Measurements from ENCODE around the gene ABCG5. TPM values are rescaled to one million over a fixed set of nuclear protein-coding genes. Genes with fewer than 3 reads are reported as not detected.
A peak's percentile ranks its signal among the peaks of the same experiment; 100 is the strongest.

ABCG5 gene
- total RNA-seq, 2 donors from 2014 or later: not detected

GRCh38 chr2:43787895-43788294, 50.7 kb downstream of the ABCG5 start:
- Mint-ChIP-seq H3K36me3 (ENCODE audit: low read depth) (no peaks in the 10 kb centered on the region), H3K4me1 (no peaks in the 10 kb centered on the region), H3K27me3 (no peaks in the 10 kb centered on the region), H3K4me3 (no peak overlapping the region), H3K27ac (no peak overlapping the region)
- DNase-seq (no peak), ATAC-seq (no peak)
- no peaks in the 10 kb centered on the region for H3K9me3 ChIP-seq (ENCODE audit: control insufficient read depth, low read length, poor library complexity, severe bottlenecking)

- peaks cover 12% of the 10 kb centered on the region for H3K36me3 Mint-ChIP-seq (ENCODE audit: low read depth)
- no peak overlapping the region for H3K4me3 Mint-ChIP-seq
- no peak for ATAC-seq
- DNase-seq: no peak
- H3K27ac Mint-ChIP-seq: no peak overlapping the region
- peaks cover 11% of the 10 kb centered on the region for H3K4me1 Mint-ChIP-seq
- no peaks in the 10 kb centered on the region for H3K27me3 Mint-ChIP-seq
- H3K9me3 ChIP-seq (ENCODE audit: control insufficient read depth, low read length, poor library complexity, severe bottlenecking): no peaks in the 10 kb centered on the region
These were observed 60.4 kb downstream of the ABCG5 start for GRCh38 chr2:43778233-43778632.

- Mint-ChIP-seq H3K4me3 (no peak overlapping the region), H3K27ac (no peak overlapping the region), H3K4me1 (peaks cover 11% of the 10 kb centered on the region), H3K36me3 (ENCODE audit: low read depth) (peaks cover 12% of the 10 kb centered on the region), H3K27me3 (no peaks in the 10 kb centered on the region)
- DNase-seq (no peak), ATAC-seq (no peak)
- no peaks in the 10 kb centered on the region for H3K9me3 ChIP-seq (ENCODE audit: control insufficient read depth, low read length, poor library complexity, severe bottlenecking)
These were observed 61.2 kb downstream of the ABCG5 start for GRCh38 chr2:43777306-43777926.

GRCh38 chr2:43776324-43776723, 62.3 kb downstream of the ABCG5 start:
- peaks cover 14% of the 10 kb centered on the region for H3K36me3 Mint-ChIP-seq (ENCODE audit: low read depth)
- DNase-seq (no peak), ATAC-seq (no peak)
- H3K27ac Mint-ChIP-seq: no peak overlapping the region
- peaks cover 11% of the 10 kb centered on the region for H3K4me1 Mint-ChIP-seq
- H3K27me3 Mint-ChIP-seq: peaks cover 8% of the 10 kb centered on the region
- H3K4me3 Mint-ChIP-seq: no peak overlapping the region
- no peaks in the 10 kb centered on the region for H3K9me3 ChIP-seq (ENCODE audit: control insufficient read depth, low read length, poor library complexity, severe bottlenecking)

GRCh38 chr2:43774617-43775016, 64.0 kb downstream of the ABCG5 start:
- peak overlapping the region; percentile 98 for H3K4me3 Mint-ChIP-seq
- no peaks in the 10 kb centered on the region for H3K9me3 ChIP-seq (ENCODE audit: control insufficient read depth, low read length, poor library complexity, severe bottlenecking)
- ATAC-seq: no peak
- H3K36me3 Mint-ChIP-seq (ENCODE audit: low read depth): peaks cover 7% of the 10 kb centered on the region
- peak overlapping the region; percentile 97 for H3K27ac Mint-ChIP-seq
- no peak for DNase-seq
- H3K4me1 Mint-ChIP-seq: peaks cover 11% of the 10 kb centered on the region
- H3K27me3 Mint-ChIP-seq: peaks cover 14% of the 10 kb centered on the region

- peaks cover 11% of the 10 kb centered on the region for H3K4me1 Mint-ChIP-seq
- ATAC-seq (peak; percentile 100), DNase-seq (peak; percentile 40 to 55 (median 43))
- peaks cover 5% of the 10 kb centered on the region for H3K36me3 Mint-ChIP-seq (ENCODE audit: low read depth)
- H3K27me3 Mint-ChIP-seq: peaks cover 17% of the 10 kb centered on the region
- H3K9me3 ChIP-seq (ENCODE audit: control insufficient read depth, low read length, poor library complexity, severe bottlenecking): no peaks in the 10 kb centered on the region
- H3K4me3 Mint-ChIP-seq: peak within 1 kb of the TSS; percentile 98
- peak within 1 kb of the TSS; percentile 97 for H3K27ac Mint-ChIP-seq
These were observed 64.6 kb downstream of the ABCG5 start, which contains the start of gene DYNC2LI1 for GRCh38 chr2:43773876-43774613. DYNC2LI1 (plus strand) TSS chr2:43774039; CDS start chr2:43774139, 100 bp downstream.

- no peak overlapping the region for H3K27ac Mint-ChIP-seq
- no peak overlapping the region for H3K4me3 Mint-ChIP-seq
- no peaks in the 10 kb centered on the region for H3K9me3 ChIP-seq (ENCODE audit: control insufficient read depth, low read length, poor library complexity, severe bottlenecking)
- no peak for ATAC-seq
- H3K36me3 Mint-ChIP-seq (ENCODE audit: low read depth): no peaks in the 10 kb centered on the region
- no peak for DNase-seq
- no peaks in the 10 kb centered on the region for H3K4me1 Mint-ChIP-seq
- peaks cover 15% of the 10 kb centered on the region for H3K27me3 Mint-ChIP-seq
These were observed 72.6 kb downstream of the ABCG5 start for GRCh38 chr2:43766006-43766405.

- Mint-ChIP-seq H3K36me3 (ENCODE audit: low read depth) (no peaks in the 10 kb centered on the region), H3K4me1 (no peaks in the 10 kb centered on the region), H3K27ac (no peak overlapping the region), H3K4me3 (no peak overlapping the region), H3K27me3 (peaks cover 9% of the 10 kb centered on the region)
- H3K9me3 ChIP-seq (ENCODE audit: control insufficient read depth, low read length, poor library complexity, severe bottlenecking): no peaks in the 10 kb centered on the region
- no peak for DNase-seq
- no peak for ATAC-seq
These were observed 74.4 kb downstream of the ABCG5 start for GRCh38 chr2:43764086-43764705.

- DNase-seq (no peak), ATAC-seq (no peak)
- no peaks in the 10 kb centered on the region for H3K36me3 Mint-ChIP-seq (ENCODE audit: low read depth)
- peaks cover 5% of the 10 kb centered on the region for H3K27me3 Mint-ChIP-seq
- H3K4me3 Mint-ChIP-seq: no peak overlapping the region
- H3K9me3 ChIP-seq (ENCODE audit: control insufficient read depth, low read length, poor library complexity, severe bottlenecking): no peaks in the 10 kb centered on the region
- H3K27ac Mint-ChIP-seq: no peak overlapping the region
- no peaks in the 10 kb centered on the region for H3K4me1 Mint-ChIP-seq
These were observed 75.5 kb downstream of the ABCG5 start for GRCh38 chr2:43763091-43763490.

Other genes starting within 250 kb of the ABCG5 start
- 10 to 100 TPM; 40.1 to 41.0 TPM for gene THADA, start 242.8 kb downstream of the ABCG5 start, total RNA-seq
- under 1 TPM in 1 of 2 donors, not detected in 1; 0.75 TPM for gene PLEKHH2, start 201.6 kb downstream of the ABCG5 start, total RNA-seq
- gene C1GALT1C1L, start 162.4 kb downstream of the ABCG5 start, total RNA-seq: not detected
- gene DYNC2LI1, start 64.8 kb downstream of the ABCG5 start, total RNA-seq: 1 to 10 TPM; 2.8 to 4.7 TPM
- not detected for gene ABCG8, start 132 bp upstream of the ABCG5 start, total RNA-seq
- 10 to 100 TPM; 59.8 to 60.7 TPM for gene LRPPRC, start 157.2 kb upstream of the ABCG5 start, total RNA-seq

Measured in T-helper 17 cell (primary cell).